Dermis microvascular lymphatic vessel endothelial cell (primary cell): ENCODE data around the gene IDUA. TPM values are rescaled to one million over a fixed set of nuclear protein-coding genes. Genes with fewer than 3 reads are reported as not detected.
"Not testable (repeated sequence)": the region's sequence is repeated elsewhere in the genome, so short reads cannot be mapped to it uniquely, and the experiment has no call there.

Experiments
- DNase-seq, 2 donors: peaks; one replicate each; pipeline versions ENCODE4 v3.0.0 to v3.0.0-alpha.2; 2010; ENCODE audit warnings: low read depth in 2 of 2
- total RNA-seq: library from RNA; depleted of rRNA; stranded (reverse); fragments of >200 nt; gene quantifications from 2 replicates; pipeline ENCODE4 v1.2.1, GENCODE V29; 2014

The IDUA gene
- total RNA-seq, 1 donor from 2014 or later: 5.4 TPM

DNA sequence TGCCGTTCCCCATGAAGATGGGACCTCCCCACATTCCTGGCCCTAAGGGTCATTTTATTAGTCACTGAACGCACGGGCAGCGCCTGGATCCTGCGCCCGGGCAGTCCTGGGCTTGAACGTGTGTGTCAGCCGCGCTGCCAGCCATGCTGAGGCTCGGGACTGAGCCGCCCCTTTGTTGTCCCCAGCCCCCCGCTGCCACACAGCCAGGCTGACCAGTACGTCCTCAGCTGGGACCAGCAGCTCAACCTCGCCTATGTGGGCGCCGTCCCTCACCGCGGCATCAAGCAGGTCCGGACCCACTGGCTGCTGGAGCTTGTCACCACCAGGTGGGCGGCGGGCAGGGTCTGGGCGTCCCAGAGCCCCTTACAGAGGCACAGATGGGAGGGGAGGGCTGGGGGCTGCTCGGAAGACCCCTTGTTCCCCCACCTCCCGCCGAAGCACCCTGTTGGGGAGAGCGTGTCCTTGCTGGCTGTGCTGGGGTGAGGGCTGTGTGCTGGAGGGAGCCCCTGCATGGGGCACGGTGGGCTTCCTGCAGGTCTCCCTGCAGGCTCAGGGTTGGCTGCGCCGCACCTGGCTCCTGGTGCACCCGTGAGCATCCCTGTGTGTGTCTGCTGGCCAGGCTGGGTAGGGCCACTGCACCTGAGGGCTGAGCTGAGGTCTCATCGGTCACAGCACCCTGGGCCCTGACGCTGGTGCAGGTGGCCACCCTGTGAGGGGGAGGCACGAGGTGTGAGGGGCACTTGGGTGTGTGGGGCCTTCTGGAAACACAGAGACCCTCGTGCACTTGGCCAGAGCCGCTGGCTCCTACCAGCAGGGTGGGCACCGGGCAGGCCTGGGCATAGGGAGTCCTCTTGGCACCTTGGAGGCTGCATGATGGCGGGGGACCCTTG lies 1.0 kb downstream of the IDUA start:
- DNase-seq: no peak

- no peak for DNase-seq
Observed at GRCh38 chr4:988726-989721, 2.2 kb downstream of the IDUA start.

- DNase-seq: no peak
Observed at GRCh38 chr4:989722-990471, 3.1 kb downstream of the IDUA start.

- no peak for DNase-seq
Observed at GRCh38 chr4:990746-991367, 4.0 kb downstream of the IDUA start.

DNA sequence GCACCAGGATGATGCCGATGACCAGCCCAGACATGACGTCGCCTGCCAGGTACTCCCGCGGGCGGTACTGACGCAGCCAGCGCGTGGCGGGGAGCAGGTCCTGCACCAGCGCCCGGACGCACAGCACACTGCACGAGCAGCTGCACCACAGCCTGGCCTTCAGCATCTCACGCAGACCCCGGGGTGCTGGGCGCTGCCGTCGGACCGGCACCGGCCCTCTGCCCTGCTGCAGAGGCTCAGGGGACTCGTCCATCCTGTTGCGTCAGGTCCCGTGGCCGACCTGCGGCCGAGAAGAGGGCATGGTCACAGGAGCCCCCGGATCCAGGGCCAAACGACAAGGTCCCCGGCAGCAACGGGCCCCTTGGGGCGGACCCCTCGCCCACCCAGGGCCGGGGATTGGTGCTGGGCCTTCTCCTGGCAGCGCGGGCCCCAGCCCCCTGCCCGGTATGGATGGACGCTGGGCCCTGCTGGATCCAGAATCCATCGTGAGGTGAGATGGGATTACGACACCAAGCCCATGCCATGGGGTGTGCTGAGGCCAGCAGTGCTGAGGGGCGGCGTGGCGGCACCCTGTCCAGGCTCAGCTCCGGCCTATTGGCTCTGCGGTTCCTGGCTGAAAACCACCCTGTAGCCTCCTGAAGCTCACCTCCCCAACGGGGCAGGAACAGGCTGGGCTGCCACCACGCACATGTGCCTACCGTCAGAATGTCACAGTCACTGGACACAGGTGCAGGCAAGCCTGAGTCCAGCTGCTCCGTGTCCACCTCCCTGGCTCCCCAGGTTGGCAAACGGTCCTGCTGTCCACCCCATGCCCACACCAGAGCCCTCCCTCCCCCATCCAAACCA lies 4.8 kb downstream of the IDUA start:
- DNase-seq: no peak

GRCh38 chr4:992297-993110 lies 5.7 kb downstream of the IDUA start:
- DNase-seq: peak; percentile 86 to 94

GRCh38 chr4:993111-994029 lies 6.5 kb downstream of the IDUA start, which contains the start of gene SLC26A1:
TSS of gene SLC26A1 (minus strand) at chr4:993404. CDS start at chr4:991703, 1,701 bp downstream.
- DNase-seq: no peak

- DNase-seq: no peak
Observed at GRCh38 chr4:995311-996026, 8.6 kb downstream of the IDUA start.

DNA sequence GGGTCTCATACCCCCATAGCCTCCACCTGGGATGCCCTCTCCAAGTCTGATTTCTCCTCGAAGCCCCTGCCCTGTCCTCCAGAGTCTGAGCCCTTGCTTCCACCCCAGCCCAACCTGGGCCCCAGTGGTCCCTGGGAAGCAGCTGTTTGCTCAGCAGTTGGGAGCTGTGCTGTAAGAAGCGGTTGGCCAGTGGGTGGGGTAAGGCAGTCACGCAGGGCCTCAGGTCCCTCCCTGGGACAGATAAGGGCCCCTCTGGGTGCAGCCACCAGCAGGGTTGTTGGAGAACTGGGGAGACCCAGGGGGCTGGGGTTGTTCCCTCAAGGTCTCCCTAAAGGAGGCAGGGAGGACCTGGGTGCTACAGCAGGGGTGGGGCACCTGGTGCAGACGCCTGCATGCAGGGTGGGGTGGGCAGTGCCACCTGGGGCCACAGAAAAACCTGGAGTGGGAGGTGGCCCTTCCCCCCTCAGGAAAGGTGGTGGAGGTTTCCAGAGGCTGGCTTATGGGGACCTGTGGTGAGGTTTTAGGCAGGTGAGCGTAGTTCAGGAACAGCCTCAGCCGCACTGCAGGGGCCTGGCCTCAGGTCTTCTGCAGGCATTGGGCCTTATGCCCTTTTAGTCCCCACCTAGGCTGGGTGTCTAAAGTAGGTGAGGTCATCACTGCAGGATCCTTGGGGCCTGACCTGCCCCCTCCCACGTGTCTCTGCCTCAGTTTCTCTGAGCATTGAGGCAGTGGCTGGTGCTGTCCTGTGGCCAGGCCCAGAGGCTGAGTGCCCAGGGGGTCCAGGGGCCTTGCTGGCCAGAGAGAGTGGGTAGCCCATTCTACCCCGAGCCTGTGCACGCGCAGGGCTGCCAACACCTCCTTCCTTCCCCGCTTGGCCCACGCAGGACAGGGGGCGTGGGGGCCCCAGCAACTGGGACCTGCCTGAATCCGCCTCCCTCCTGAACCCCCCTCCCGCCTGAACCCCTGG lies 9.5 kb downstream of the IDUA start:
- DNase-seq: no peak

- no peak for DNase-seq
Observed at GRCh38 chr4:996997-997374, 10.1 kb downstream of the IDUA start.

- peak in 1 of 2 donors; percentile 21 for DNase-seq
Observed at GRCh38 chr4:997375-998071, 10.7 kb downstream of the IDUA start.

DNA sequence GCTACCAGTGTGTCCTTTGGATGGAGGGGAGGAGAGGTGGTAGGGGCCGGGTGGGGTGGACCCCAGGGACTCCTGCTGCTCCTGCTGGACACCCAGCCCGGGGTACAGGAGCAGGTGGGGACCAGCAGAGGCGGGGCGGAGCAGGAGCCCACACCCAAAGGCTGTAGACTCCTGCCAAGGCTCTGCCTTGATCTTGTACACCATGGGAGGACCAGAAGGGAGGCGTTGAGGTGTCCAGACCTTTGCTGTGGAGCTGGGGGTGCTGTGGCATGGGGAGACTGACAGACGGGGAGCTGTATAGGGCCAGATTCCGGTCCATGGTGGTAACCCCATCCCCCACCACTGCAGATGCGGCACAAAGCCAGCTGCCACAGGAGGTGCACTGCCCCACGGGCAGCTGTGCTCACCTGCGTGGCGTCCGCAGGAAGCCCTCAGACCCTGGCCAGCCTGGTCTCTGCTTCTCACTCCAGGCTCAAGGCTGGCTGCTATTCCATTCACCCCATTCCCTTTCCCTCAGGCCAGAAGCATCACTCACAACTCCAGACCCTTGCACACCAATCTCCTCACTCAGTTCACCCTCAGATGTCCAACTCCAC lies 11.3 kb downstream of the IDUA start:
- no peak for DNase-seq

DNA sequence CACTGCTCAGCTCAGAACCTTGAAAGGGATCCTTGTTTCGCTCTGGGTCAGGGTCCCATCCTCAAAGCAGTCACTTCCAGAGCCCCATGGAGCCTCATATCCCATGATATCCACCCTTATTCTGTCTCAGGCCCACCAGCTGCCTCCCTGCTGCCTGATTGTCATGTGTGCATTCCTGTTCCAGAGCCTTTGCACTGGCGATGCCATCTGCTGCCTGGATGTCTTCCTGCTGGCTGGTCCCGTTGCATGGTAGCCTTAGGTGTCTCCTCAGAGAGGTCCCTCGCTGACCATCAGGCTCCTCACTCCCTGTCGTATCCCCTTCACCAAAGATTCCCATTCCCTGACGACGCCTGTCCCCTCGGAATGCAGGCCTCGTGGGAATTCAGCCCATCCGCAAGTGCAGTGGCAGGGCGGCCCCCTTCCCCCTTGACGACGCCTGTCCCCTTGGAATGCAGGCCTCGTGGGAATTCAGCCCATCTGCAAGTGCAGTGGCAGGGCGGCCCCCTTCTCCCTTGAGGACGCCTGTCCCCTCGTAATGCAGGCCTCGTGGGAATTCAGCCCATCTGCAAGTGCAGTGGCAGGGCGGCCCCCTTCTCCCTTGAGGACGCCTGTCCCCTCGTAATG lies 12.5 kb downstream of the IDUA start:
- not testable (repeated sequence) for DNase-seq

- no peak for DNase-seq
Observed at GRCh38 chr4:999882-1000425, 13.1 kb downstream of the IDUA start.
